ENCODE results near the gene XPR1. TPM values are rescaled to one million over a fixed set of nuclear protein-coding genes. Genes with fewer than 3 reads are reported as not detected.

XPR1 gene
- total and polyA plus RNA-seq, 2 donors (not counting 1 experiment from before 2014, with no cell fraction given) = 2.8 to 22.3 TPM

DNA sequence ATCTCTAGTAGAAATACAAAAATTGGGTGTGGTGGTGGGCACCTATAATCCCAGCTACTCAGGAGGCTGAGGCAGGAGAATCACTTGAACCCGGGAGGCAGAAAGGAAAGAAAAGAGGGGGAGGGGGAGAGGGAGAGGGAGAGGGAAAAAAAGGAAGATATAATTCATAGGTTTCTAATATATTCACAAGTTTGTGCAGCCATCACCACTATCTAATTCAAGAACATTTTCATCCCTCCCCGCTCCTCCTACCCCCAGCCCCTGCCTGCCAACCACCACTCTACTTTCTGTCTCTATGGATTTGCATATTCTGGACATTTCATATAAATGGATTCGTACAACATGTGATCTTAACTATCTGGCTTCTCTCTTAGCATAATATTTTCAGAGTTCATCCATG lies 147.8 kb downstream of the XPR1 start:
- H4K20me1 ChIP-seq (ENCODE audit: control insufficient read depth, insufficient read depth, low read length, poor library complexity, severe bottlenecking) = no peaks in the 10 kb centered on the region
- H3K27me3 ChIP-seq (replicated peaks in 1 of 4; ENCODE audit: control extremely low read depth in 1 of 4, control insufficient read depth in 3 of 4, insufficient read depth in 4 of 4, low read length in 3 of 4) = no peaks in the 10 kb centered on the region
- ChIA-PET CTCF (no interaction called here), POLR2A (no interaction called here)
- H3K27me3 Mint-ChIP-seq = no peaks in the 10 kb centered on the region
- H3K9me3 Mint-ChIP-seq (ENCODE audit: insufficient read depth) = no peaks in the 10 kb centered on the region
- H3K27ac Mint-ChIP-seq = no peak overlapping the region
- peaks cover 10% of the 10 kb centered on the region for H3K4me1 Mint-ChIP-seq
- no peaks in the 10 kb centered on the region for H3K4me1 ChIP-seq (ENCODE audit: control insufficient read depth in 2 of 2, insufficient read depth in 2 of 2, low read length in 2 of 2)
- no peak overlapping the region for H3K27ac ChIP-seq (ENCODE audit: low read length in 2 of 2)
- no peaks in the 10 kb centered on the region for H3K36me3 ChIP-seq (replicated peaks in 1 of 2; ENCODE audit: control extremely low read depth in 1 of 2, control insufficient read depth in 1 of 2, extremely low read depth in 1 of 2, insufficient read depth in 2 of 2, low read length in 1 of 2)
- DNase-seq (no peak), ATAC-seq (ENCODE audit: low read depth) (no peak)
- H3K9ac ChIP-seq (ENCODE audit: low read length) = no peak overlapping the region
- H3K4me3 ChIP-seq (ENCODE audit: control extremely low read depth in 1 of 5, extremely low read depth in 1 of 5, insufficient read depth in 1 of 5, low read depth in 2 of 5, low read length in 4 of 5) = no peak overlapping the region
- H3K4me2 ChIP-seq (replicated peaks; ENCODE audit: low read depth, low read length, poor library complexity, severe bottlenecking) = no peak overlapping the region
- no peaks in the 10 kb centered on the region for H3K9me3 ChIP-seq (ENCODE audit: control extremely low read depth in 1 of 3, control insufficient read depth in 2 of 3, insufficient read depth in 1 of 3, low read length in 2 of 3)
- TF ChIP-seq EZH2 (IDR thresholded peaks at IDR 0.05; ENCODE audit: borderline replicate concordance, insufficient read depth, low read depth, low read length, poor library complexity, severe bottlenecking) = no peak
- TF ChIP-seq, protein P1, sequence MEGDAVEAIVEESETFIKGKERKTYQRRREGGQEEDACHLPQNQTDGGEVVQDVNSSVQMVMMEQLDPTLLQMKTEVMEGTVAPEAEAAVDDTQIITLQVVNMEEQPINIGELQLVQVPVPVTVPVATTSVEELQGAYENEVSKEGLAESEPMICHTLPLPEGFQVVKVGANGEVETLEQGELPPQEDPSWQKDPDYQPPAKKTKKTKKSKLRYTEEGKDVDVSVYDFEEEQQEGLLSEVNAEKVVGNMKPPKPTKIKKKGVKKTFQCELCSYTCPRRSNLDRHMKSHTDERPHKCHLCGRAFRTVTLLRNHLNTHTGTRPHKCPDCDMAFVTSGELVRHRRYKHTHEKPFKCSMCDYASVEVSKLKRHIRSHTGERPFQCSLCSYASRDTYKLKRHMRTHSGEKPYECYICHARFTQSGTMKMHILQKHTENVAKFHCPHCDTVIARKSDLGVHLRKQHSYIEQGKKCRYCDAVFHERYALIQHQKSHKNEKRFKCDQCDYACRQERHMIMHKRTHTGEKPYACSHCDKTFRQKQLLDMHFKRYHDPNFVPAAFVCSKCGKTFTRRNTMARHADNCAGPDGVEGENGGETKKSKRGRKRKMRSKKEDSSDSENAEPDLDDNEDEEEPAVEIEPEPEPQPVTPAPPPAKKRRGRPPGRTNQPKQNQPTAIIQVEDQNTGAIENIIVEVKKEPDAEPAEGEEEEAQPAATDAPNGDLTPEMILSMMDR (IDR thresholded peaks at IDR 0.05) = no peak
- H3K79me2 ChIP-seq (ENCODE audit: control insufficient read depth, insufficient read depth, low read length) = peaks cover 8% of the 10 kb centered on the region
- 86% methylated on average over 1 of the region's 3 CpGs for WGBS (ENCODE audit: insufficient coverage)
- H3K4me3 Mint-ChIP-seq = no peak overlapping the region
- H2AFZ ChIP-seq (ENCODE audit: insufficient read depth, low read depth, low read length, poor library complexity, severe bottlenecking) = no peak overlapping the region
- intact Hi-C loops (cut with micrococcal nuclease) = no loop called here

DNA sequence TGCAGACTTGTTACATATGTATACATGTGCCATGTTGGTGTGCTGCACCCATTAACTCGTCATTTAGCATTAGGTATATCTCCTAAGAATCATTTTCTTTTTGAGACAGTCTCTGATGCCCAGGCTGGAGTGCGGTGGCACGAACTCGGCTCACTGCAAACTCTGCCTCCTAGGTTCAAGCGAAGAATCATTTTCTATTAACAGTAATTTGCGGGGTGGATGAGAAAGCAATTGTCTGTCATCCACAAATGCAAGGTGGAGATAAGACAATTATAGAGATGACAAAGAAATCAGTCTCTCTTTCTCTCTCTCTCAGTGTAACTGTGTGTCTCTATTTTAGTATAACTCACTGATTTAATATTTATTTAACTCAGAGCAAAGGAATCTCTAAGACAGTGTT lies 149.9 kb downstream of the XPR1 start:
- Mint-ChIP-seq H3K27ac (no peak overlapping the region), H3K4me3 (no peak overlapping the region), H3K27me3 (no peaks in the 10 kb centered on the region), H3K9me3 (ENCODE audit: insufficient read depth) (no peaks in the 10 kb centered on the region), H3K4me1 (peaks cover 10% of the 10 kb centered on the region)
- H3K27ac ChIP-seq (ENCODE audit: low read length in 2 of 2) = no peak overlapping the region
- no peak for TF ChIP-seq EZH2 (IDR thresholded peaks at IDR 0.05; ENCODE audit: borderline replicate concordance, insufficient read depth, low read depth, low read length, poor library complexity, severe bottlenecking)
- TF ChIP-seq, protein P1 (IDR thresholded peaks at IDR 0.05) = no peak
- CTCF ChIA-PET = no interaction called here
- H3K79me2 ChIP-seq (ENCODE audit: control insufficient read depth, insufficient read depth, low read length) = peaks cover 8% of the 10 kb centered on the region
- no peaks in the 10 kb centered on the region for H4K20me1 ChIP-seq (ENCODE audit: control insufficient read depth, insufficient read depth, low read length, poor library complexity, severe bottlenecking)
- intact Hi-C loops (cut with micrococcal nuclease) = no loop called here
- no peaks in the 10 kb centered on the region for H3K4me1 ChIP-seq (ENCODE audit: control insufficient read depth in 2 of 2, insufficient read depth in 2 of 2, low read length in 2 of 2)
- H3K27me3 ChIP-seq (replicated peaks in 1 of 4; ENCODE audit: control extremely low read depth in 1 of 4, control insufficient read depth in 3 of 4, insufficient read depth in 4 of 4, low read length in 3 of 4) = no peaks in the 10 kb centered on the region
- DNase-seq (no peak), ATAC-seq (ENCODE audit: low read depth) (no peak)
- H3K4me2 ChIP-seq (replicated peaks; ENCODE audit: low read depth, low read length, poor library complexity, severe bottlenecking) = no peak overlapping the region
- H2AFZ ChIP-seq (ENCODE audit: insufficient read depth, low read depth, low read length, poor library complexity, severe bottlenecking) = no peak overlapping the region
- no peak overlapping the region for H3K4me3 ChIP-seq (ENCODE audit: control extremely low read depth in 1 of 5, extremely low read depth in 1 of 5, insufficient read depth in 1 of 5, low read depth in 2 of 5, low read length in 4 of 5)
- WGBS (ENCODE audit: insufficient coverage) = no CpG with 5 or more reads among the region's 6 CpGs
- H3K36me3 ChIP-seq (replicated peaks in 1 of 2; ENCODE audit: control extremely low read depth in 1 of 2, control insufficient read depth in 1 of 2, extremely low read depth in 1 of 2, insufficient read depth in 2 of 2, low read length in 1 of 2) = no peaks in the 10 kb centered on the region
- H3K9ac ChIP-seq (ENCODE audit: low read length) = no peak overlapping the region
- H3K9me3 ChIP-seq (ENCODE audit: control extremely low read depth in 1 of 3, control insufficient read depth in 2 of 3, insufficient read depth in 1 of 3, low read length in 2 of 3) = no peaks in the 10 kb centered on the region
- POLR2A ChIA-PET = no interaction called here

Data from B cell (primary cell).